ENCODE measurements around the gene CD44. TPM values are rescaled to one million over a fixed set of nuclear protein-coding genes. Genes with fewer than 3 reads are reported as not detected.

Gene CD44
- total RNA-seq, 2 donors from 2014 or later = 698 to 736 TPM

- Mint-ChIP-seq H3K4me3 (peak overlapping the region; percentile 99), H3K9me3 (peaks cover 10% of the 10 kb centered on the region), H3K27me3 (no peaks in the 10 kb centered on the region), H3K36me3 (peaks cover 43% of the 10 kb centered on the region), H3K4me1 (ENCODE audit: low read depth in 2 of 2) (peaks cover 84 to 89% of the 10 kb centered on the region in 2 donors), H3K27ac (peak overlapping the region; percentile 97)
- ATAC-seq (no peak), DNase-seq (ENCODE audit: low spot score) (no peak)
Observed at GRCh38 chr11:35147235-35147634, 8.3 kb downstream of the CD44 start.

- Mint-ChIP-seq H3K4me3 (peak overlapping the region; percentile 99), H3K27ac (peak overlapping the region; percentile 97), H3K4me1 (ENCODE audit: low read depth in 2 of 2) (peaks cover 85 to 92% of the 10 kb centered on the region in 2 donors), H3K36me3 (peaks cover 50% of the 10 kb centered on the region), H3K27me3 (no peaks in the 10 kb centered on the region), H3K9me3 (peaks cover 10% of the 10 kb centered on the region)
- ATAC-seq (no peak), DNase-seq (ENCODE audit: low spot score) (no peak)
Observed at GRCh38 chr11:35148163-35148837, 9.3 kb downstream of the CD44 start.

- peaks cover 10% of the 10 kb centered on the region for H3K9me3 Mint-ChIP-seq
- peaks cover 60% of the 10 kb centered on the region for H3K36me3 Mint-ChIP-seq
- no peak for DNase-seq (ENCODE audit: low spot score)
- peaks cover 84 to 92% of the 10 kb centered on the region in 2 donors for H3K4me1 Mint-ChIP-seq (ENCODE audit: low read depth in 2 of 2)
- peak overlapping the region; percentile 70 for H3K4me3 Mint-ChIP-seq
- peak overlapping the region; percentile 79 to 97 for H3K27ac Mint-ChIP-seq
- no peaks in the 10 kb centered on the region for H3K27me3 Mint-ChIP-seq
- ATAC-seq = no peak
Observed at GRCh38 chr11:35150454-35150853, 11.5 kb downstream of the CD44 start.

- Mint-ChIP-seq H3K27me3 (no peaks in the 10 kb centered on the region), H3K27ac (peak overlapping the region; percentile 79 to 97), H3K9me3 (peaks cover 10% of the 10 kb centered on the region), H3K36me3 (peaks cover 60% of the 10 kb centered on the region), H3K4me1 (ENCODE audit: low read depth in 2 of 2) (peaks cover 79 to 89% of the 10 kb centered on the region in 2 donors), H3K4me3 (peak overlapping the region; percentile 70)
- DNase-seq (ENCODE audit: low spot score) (no peak), ATAC-seq (no peak)
Observed at GRCh38 chr11:35151241-35151640, 12.3 kb downstream of the CD44 start.

GRCh38 chr11:35151683-35152280 is 12.8 kb downstream of the CD44 start:
- DNase-seq (ENCODE audit: low spot score) (no peak), ATAC-seq (no peak)
- H3K9me3 Mint-ChIP-seq = peaks cover 7% of the 10 kb centered on the region
- peaks cover 77 to 83% of the 10 kb centered on the region in 2 donors for H3K4me1 Mint-ChIP-seq (ENCODE audit: low read depth in 2 of 2)
- H3K27ac Mint-ChIP-seq = peak overlapping the region; percentile 79 to 97
- peaks cover 56% of the 10 kb centered on the region for H3K36me3 Mint-ChIP-seq
- H3K27me3 Mint-ChIP-seq = no peaks in the 10 kb centered on the region
- no peak overlapping the region for H3K4me3 Mint-ChIP-seq

- Mint-ChIP-seq H3K27ac (peak overlapping the region; percentile 22 to 97), H3K4me3 (peak overlapping the region; percentile 24), H3K36me3 (peaks cover 59% of the 10 kb centered on the region), H3K9me3 (peaks cover 7% of the 10 kb centered on the region), H3K4me1 (ENCODE audit: low read depth in 2 of 2) (peaks cover 78 to 84% of the 10 kb centered on the region in 2 donors), H3K27me3 (no peaks in the 10 kb centered on the region)
- ATAC-seq = no peak
- no peak for DNase-seq (ENCODE audit: low spot score)
Observed at GRCh38 chr11:35152575-35152974, 13.6 kb downstream of the CD44 start.

GRCh38 chr11:35153280-35153679 is 14.3 kb downstream of the CD44 start:
- H3K36me3 Mint-ChIP-seq = peaks cover 53% of the 10 kb centered on the region
- peak in 1 of 2 donors; percentile 57 for ATAC-seq
- H3K4me3 Mint-ChIP-seq = peak overlapping the region; percentile 24
- peaks cover 5% of the 10 kb centered on the region for H3K9me3 Mint-ChIP-seq
- H3K4me1 Mint-ChIP-seq (ENCODE audit: low read depth in 2 of 2) = peaks cover 80 to 86% of the 10 kb centered on the region in 2 donors
- H3K27ac Mint-ChIP-seq = peak overlapping the region; percentile 22 to 97
- no peaks in the 10 kb centered on the region for H3K27me3 Mint-ChIP-seq
- DNase-seq (ENCODE audit: low spot score) = no peak

- DNase-seq (ENCODE audit: low spot score) (no peak), ATAC-seq (no peak)
- peak overlapping the region in 1 of 2 donors; percentile 97 for H3K27ac Mint-ChIP-seq
- H3K9me3 Mint-ChIP-seq = peaks cover 5% of the 10 kb centered on the region
- H3K36me3 Mint-ChIP-seq = peaks cover 44% of the 10 kb centered on the region
- no peaks in the 10 kb centered on the region for H3K27me3 Mint-ChIP-seq
- peaks cover 81 to 84% of the 10 kb centered on the region in 2 donors for H3K4me1 Mint-ChIP-seq (ENCODE audit: low read depth in 2 of 2)
- H3K4me3 Mint-ChIP-seq = no peak overlapping the region
Observed at GRCh38 chr11:35154952-35155351, 16.0 kb downstream of the CD44 start.

GRCh38 chr11:35155677-35156076 is 16.7 kb downstream of the CD44 start:
- no peak for DNase-seq (ENCODE audit: low spot score)
- Mint-ChIP-seq H3K9me3 (peaks cover 4% of the 10 kb centered on the region), H3K27ac (no peak overlapping the region), H3K4me3 (no peak overlapping the region), H3K36me3 (peaks cover 47% of the 10 kb centered on the region), H3K27me3 (no peaks in the 10 kb centered on the region), H3K4me1 (ENCODE audit: low read depth in 2 of 2) (peaks cover 84 to 86% of the 10 kb centered on the region in 2 donors)
- ATAC-seq = no peak

- Mint-ChIP-seq H3K4me1 (ENCODE audit: low read depth in 2 of 2) (peaks cover 86 to 89% of the 10 kb centered on the region in 2 donors), H3K9me3 (no peaks in the 10 kb centered on the region), H3K27ac (peak overlapping the region; percentile 15 to 33), H3K36me3 (peaks cover 45% of the 10 kb centered on the region), H3K27me3 (no peaks in the 10 kb centered on the region), H3K4me3 (peak overlapping the region; percentile 5)
- ATAC-seq = no peak
- DNase-seq (ENCODE audit: low spot score) = no peak
Observed at GRCh38 chr11:35157814-35158700, 19.1 kb downstream of the CD44 start.

GRCh38 chr11:35158701-35159510 is 19.9 kb downstream of the CD44 start:
- peaks cover 39% of the 10 kb centered on the region for H3K36me3 Mint-ChIP-seq
- no peak for DNase-seq (ENCODE audit: low spot score)
- H3K4me1 Mint-ChIP-seq (ENCODE audit: low read depth in 2 of 2) = peaks cover 86 to 89% of the 10 kb centered on the region in 2 donors
- peak overlapping the region; percentile 50 for H3K4me3 Mint-ChIP-seq
- no peaks in the 10 kb centered on the region for H3K27me3 Mint-ChIP-seq
- ATAC-seq = no peak
- peak overlapping the region; percentile 35 to 97 for H3K27ac Mint-ChIP-seq
- no peaks in the 10 kb centered on the region for H3K9me3 Mint-ChIP-seq

GRCh38 chr11:35160246-35160824 is 21.4 kb downstream of the CD44 start:
- Mint-ChIP-seq H3K27me3 (no peaks in the 10 kb centered on the region), H3K9me3 (no peaks in the 10 kb centered on the region), H3K27ac (peak overlapping the region; percentile 35 to 97), H3K4me3 (peak overlapping the region; percentile 36), H3K36me3 (peaks cover 28% of the 10 kb centered on the region), H3K4me1 (ENCODE audit: low read depth in 2 of 2) (peaks cover 88% of the 10 kb centered on the region in 2 donors)
- DNase-seq (ENCODE audit: low spot score) (no peak), ATAC-seq (peak; percentile 26 to 69)
